NCI-H1105 treated with DMSO at 0.1 percent for 48 hours (cell line): ENCODE data around the gene LUC7L3.
"Not testable (repeated sequence)": the region's sequence is repeated elsewhere in the genome, so short reads cannot be mapped to it uniquely, and the experiment has no call there.

ENCODE experiments used
- DNase-seq: peaks from one replicate; lab custom pipeline; 2025; lab: John Stamatoyannopoulos, UW

Gene LUC7L3

GRCh38 chr17:50785946-50786570 lies 66.7 kb downstream of the LUC7L3 start:
- DNase-seq = peak; percentile 20

GRCh38 chr17:50787106-50787505 lies 67.7 kb downstream of the LUC7L3 start:
- DNase-seq = no peak

- no peak for DNase-seq
Measured at GRCh38 chr17:50790618-50791017, 71.2 kb downstream of the LUC7L3 start.

- no peak for DNase-seq
Measured at GRCh38 chr17:50792132-50792531, 72.7 kb downstream of the LUC7L3 start.

DNA sequence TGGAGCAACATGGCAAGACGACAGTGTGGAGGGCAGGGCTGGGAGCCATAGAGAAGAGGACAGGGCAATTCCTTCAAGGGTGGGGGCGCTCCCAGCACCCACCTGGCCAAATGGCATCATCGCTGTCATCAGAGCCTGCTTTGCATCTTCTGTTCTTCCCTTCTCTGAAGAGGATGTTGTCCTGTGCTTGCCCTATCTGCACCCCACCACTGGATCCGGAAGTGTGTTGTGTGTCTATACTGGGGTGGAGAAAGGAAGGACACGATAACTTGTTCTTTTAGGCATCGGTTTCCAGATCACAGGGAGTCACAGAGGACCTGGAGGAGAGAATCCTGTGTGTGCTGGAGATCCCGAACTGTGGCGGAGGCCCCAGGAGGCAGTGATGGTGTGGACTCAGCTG lies 73.6 kb downstream of the LUC7L3 start:
- DNase-seq = no peak

DNA sequence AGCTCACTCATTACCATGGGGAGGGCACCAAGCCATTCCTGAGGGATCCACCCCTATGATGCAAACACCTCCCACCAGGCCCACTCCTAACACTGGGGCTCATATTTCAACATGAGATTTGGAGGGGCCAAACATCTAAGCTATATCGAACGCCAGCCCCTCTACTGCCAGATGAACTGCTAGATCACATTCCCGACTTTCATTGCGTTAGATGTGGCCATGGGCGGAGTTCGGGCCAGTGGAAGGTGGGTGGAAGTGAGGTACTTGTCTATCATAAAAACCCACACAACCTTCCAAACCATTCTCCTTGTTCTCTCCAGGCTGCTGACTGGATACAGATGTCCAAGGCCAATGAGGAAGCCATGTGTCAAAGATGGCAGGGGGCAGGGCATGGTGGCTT lies 75.0 kb downstream of the LUC7L3 start:
- no peak for DNase-seq

DNA sequence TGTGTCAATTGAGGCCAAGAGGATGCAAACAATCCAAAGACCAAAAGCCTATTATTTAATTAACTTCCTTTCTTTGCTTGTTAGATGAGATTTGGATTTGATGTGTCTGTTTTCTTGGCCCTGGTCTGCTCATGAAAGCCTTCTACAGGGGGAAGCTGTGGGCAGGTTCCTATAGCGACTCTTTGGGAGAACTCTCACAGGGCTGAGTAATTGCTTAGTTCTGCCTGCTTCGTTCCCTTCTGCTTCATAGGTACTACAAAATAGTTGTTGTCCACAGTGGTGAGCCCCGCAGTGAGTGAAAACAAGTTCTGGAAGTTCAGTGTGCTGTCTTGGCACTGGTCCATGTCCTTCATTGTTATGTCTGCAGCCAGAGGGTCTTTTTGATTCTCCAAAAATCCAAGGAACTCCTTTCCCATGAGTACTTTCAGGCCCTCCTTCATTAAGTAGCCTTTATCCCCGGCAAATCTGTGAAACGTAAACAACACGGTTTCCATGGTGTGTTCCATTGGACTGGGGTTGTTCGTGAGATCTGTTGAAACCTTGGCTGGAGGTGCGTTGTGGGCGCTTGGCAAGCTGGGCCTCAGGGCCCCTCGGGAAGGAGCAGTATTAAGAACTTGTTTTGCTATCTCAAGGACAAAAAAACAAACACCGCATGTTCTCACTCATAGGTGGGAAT lies 77.9 kb downstream of the LUC7L3 start:
- no peak for DNase-seq

- DNase-seq = no peak
Measured at GRCh38 chr17:50798424-50799288, 79.3 kb downstream of the LUC7L3 start.

DNA sequence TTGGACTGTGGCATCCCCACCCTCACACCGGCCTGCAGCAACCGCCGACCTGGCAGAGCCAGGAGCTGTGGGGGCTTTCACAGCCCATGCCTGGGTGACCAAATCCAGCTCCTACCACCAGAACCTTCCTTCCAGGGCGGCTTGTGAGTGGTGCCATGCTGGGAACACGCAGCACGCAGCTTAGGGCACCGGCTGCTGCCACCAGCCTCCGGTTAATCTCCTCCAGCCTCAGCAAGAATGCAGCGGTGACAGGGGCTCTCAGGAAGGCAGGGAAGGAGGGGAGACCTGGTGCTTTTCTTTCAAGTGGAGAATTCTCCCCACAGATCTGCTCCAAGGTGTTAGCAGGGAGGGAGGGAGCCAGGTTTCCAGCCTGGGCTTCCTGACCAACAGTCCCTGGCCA lies 80.2 kb downstream of the LUC7L3 start:
- no peak for DNase-seq

DNA sequence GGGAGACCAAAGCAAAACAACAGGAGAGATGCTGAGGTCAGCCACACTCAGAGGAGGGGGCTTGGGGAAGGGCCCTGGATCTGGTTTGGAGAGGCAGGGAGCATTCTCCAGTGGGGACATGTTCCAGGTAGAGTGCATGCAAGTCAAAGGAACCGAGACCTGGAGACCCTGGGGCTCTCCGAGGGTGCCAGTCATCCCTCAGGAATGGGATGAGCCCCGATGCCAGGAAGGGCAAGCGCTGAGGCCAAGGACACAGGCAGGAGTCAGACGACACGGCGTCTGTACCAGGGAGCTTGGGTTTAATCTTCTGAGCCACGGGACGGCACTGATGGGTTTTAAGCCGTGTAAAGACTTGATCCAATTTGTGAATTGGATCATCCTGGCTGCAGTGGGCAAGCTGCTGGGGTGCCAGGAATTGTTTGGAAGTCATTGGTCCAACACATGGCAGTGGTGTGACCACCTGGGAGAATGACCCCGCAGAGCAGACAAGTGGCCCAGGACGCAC lies 80.8 kb downstream of the LUC7L3 start:
- no peak for DNase-seq

GRCh38 chr17:50802609-50803571 lies 83.5 kb downstream of the LUC7L3 start:
- DNase-seq = no peak

- DNase-seq = no peak
Measured at GRCh38 chr17:50803676-50804075, 84.3 kb downstream of the LUC7L3 start.

GRCh38 chr17:50804749-50805475 lies 85.5 kb downstream of the LUC7L3 start:
- not testable (repeated sequence) for DNase-seq

DNA sequence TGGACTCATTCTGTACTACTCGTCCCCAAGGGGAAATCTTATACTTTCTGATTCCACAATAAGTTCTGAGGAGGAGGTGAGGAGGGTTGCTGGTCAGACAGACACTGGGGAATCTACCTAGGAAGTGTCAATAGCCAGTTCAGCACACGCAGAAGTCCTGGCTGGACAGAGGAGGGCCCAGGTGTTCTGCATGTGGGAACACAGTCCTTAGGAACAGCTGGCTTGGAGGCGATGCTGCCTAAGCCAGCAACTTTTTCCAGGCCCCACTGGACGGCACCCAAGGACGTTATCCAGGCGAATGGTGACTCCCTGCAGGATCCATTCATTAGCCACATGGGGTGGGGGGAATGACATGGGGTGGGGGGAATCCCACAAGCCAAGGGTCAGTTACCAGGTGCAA lies 86.1 kb downstream of the LUC7L3 start:
- DNase-seq = no peak
